K562 (cell line): Measurements from ENCODE around the gene CHAT. TPM values are rescaled to one million over a fixed set of nuclear protein-coding genes. Genes with fewer than 3 reads are reported as not detected.

Experiments used
- ATAC-seq: fragments of 200-7000 bp; cut with Tn5 transposase; 3 replicates; pipeline ENCODE4 v1.9.1; 2020; ENCODE audit warnings: moderate library complexity
- BruUV-seq: library from RNA; stranded (reverse); fragments of 400-500 nt; replicated peaks from 2 replicates; lab custom pipeline; 2021; lab: Mats Ljungman, UMichigan
- CTCF ChIA-PET: fragments of 300-600 bp; formaldehyde crosslinking; extraction: SDS; loops from one replicate; lab custom pipeline; 2021; ENCODE audit warnings: low intra/inter-chr PET ratio; lab: Yijun Ruan, JAX
- POLR2A ChIA-PET: fragments of 300-600, 350-650 bp; sonication (Branson Sonifier 250); formaldehyde crosslinking; extraction: SDS; loops from one replicate; lab custom pipeline; 2021; ENCODE audit warnings: antibody characterized with exemption, inconsistent platforms; lab: Yijun Ruan, JAX
- DNase-seq, 4 experiments: peaks; one replicate each; pipeline versions ENCODE4 v3.0.0 to v3.0.0-alpha.2; 2011 to 2018; ENCODE audit warnings: low spot score in 3 of 4, mixed read lengths in 3 of 4; ENCODE audit errors: extremely low read depth in 1 of 4
- FAIRE-seq: peaks from 2 replicates; lab custom pipeline; 2011; peaks lifted over from hg19 to GRCh38; lab: Jason Lieb, UNC
- H2AFZ ChIP-seq: 2 replicates; pipeline ENCODE4 v1.6.0; 2011; ENCODE audit warnings: low read depth, low read length, control low read depth, inconsistent platforms
- H3K27ac ChIP-seq: fragments of 200-600 bp; 3 replicates; pipeline ENCODE4 v1.8.0; 2011; ENCODE audit warnings: low read depth, mild to moderate bottlenecking, control low read depth, inconsistent platforms, low read length, moderate library complexity, mixed read lengths; ENCODE audit errors: extremely low read depth
- H3K27me3 ChIP-seq, 2 experiments: fragments of 300-600 bp in 1 of 2; 2 replicates in 1 of 2; 3 replicates in 1 of 2; pipeline versions ENCODE4 v1.6.0 to v1.8.0; 2011; ENCODE audit warnings: inconsistent platforms in 2 of 2, low read length in 2 of 2, mild to moderate bottlenecking in 1 of 2, mixed read lengths in 1 of 2, moderate library complexity in 1 of 2; ENCODE audit not compliant: control insufficient read depth in 2 of 2, insufficient read depth in 2 of 2
- H3K36me3 ChIP-seq: fragments of 300-600 bp; 3 replicates; pipeline ENCODE4 v1.8.0; 2011; ENCODE audit warnings: mild to moderate bottlenecking, low read length, inconsistent platforms; ENCODE audit not compliant: control insufficient read depth, insufficient read depth
- H3K4me1 ChIP-seq, 2 experiments: fragments of 200-600 bp in 1 of 2; replicated peaks in 1 of 2; 2 replicates in 1 of 2; 3 replicates in 1 of 2; pipeline versions ENCODE4 v1.5.1 to v1.8.0; 2011; ENCODE audit warnings: inconsistent platforms in 2 of 2, low read length in 2 of 2, mild to moderate bottlenecking in 1 of 2, mixed read lengths in 1 of 2, moderate library complexity in 1 of 2; ENCODE audit not compliant: control insufficient read depth in 2 of 2, insufficient read depth in 2 of 2
- H3K4me2 ChIP-seq: 2 replicates; pipeline ENCODE4 v1.6.1; 2011; ENCODE audit warnings: low read length, control low read depth, inconsistent platforms, mixed read lengths; ENCODE audit not compliant: insufficient read depth
- H3K4me3 ChIP-seq: fragments of 200-600 bp; sonication (generic), shearing (Covaris generic); 2 replicates; pipeline ENCODE4 v1.5.1; 2016; ENCODE audit warnings: control low read depth, inconsistent platforms
- H3K79me2 ChIP-seq: fragments of 200-600 bp; 3 replicates; pipeline ENCODE4 v1.8.0; 2011; ENCODE audit warnings: low read length, inconsistent platforms; ENCODE audit not compliant: control insufficient read depth, insufficient read depth
- H3K9ac ChIP-seq, 2 experiments: 2 replicates each; pipeline versions ENCODE4 v1.6.0 to v1.6.1; 2011; ENCODE audit warnings: low read depth in 2 of 2, low read length in 2 of 2, control low read depth in 1 of 2, inconsistent platforms in 1 of 2, mild to moderate bottlenecking in 1 of 2, mixed read lengths in 1 of 2; ENCODE audit not compliant: insufficient read depth in 1 of 2
- H3K9me1 ChIP-seq: one replicate; pipeline ENCODE4 v1.6.0; 2011; ENCODE audit warnings: inconsistent platforms, mild to moderate bottlenecking, low read length, moderate library complexity; ENCODE audit not compliant: control insufficient read depth, insufficient read depth
- H3K9me3 ChIP-seq: replicated peaks from 2 replicates; pipeline ENCODE4 v1.5.1; 2011; ENCODE audit warnings: low read depth, low read length, inconsistent platforms; ENCODE audit not compliant: control insufficient read depth, insufficient read depth
- H4K20me1 ChIP-seq: replicated peaks from 2 replicates; pipeline ENCODE4 v1.6.1; 2011; ENCODE audit warnings: low read length, inconsistent platforms, mixed read lengths; ENCODE audit not compliant: control insufficient read depth, insufficient read depth
- GATAD2B ChIP-seq: fragments of 450-650 bp; IDR thresholded peaks from 2 replicates; pipeline ENCODE4 v1.6.1; 2017; ENCODE audit warnings: mild to moderate bottlenecking, borderline replicate concordance
- ILF3 ChIP-seq: fragments of 450-650 bp; IDR thresholded peaks from 2 replicates; pipeline ENCODE4 v1.6.1; 2018; ENCODE audit warnings: antibody characterized with exemption, mild to moderate bottlenecking, moderate library complexity, borderline replicate concordance
- MEIS2 ChIP-seq: fragments of 450-650 bp; IDR thresholded peaks from 2 replicates; pipeline ENCODE4 v1.6.1; 2014; ENCODE audit warnings: mild to moderate bottlenecking; ENCODE audit not compliant: partially characterized antibody
- PKNOX1 ChIP-seq: fragments of 450-650 bp; IDR thresholded peaks from 2 replicates; pipeline ENCODE4 v1.6.1; 2016
- SOX6 ChIP-seq: fragments of 450-650 bp; IDR thresholded peaks from 2 replicates; pipeline ENCODE4 v1.6.1; 2014; ENCODE audit warnings: mild to moderate bottlenecking
- ZBED1 ChIP-seq: IDR thresholded peaks from 2 replicates; pipeline ENCODE4 v1.6.1; 2014
- ZBTB8A ChIP-seq: fragments of 450-650 bp; IDR thresholded peaks from 2 replicates; pipeline ENCODE4 v1.6.1; 2018; ENCODE audit warnings: mild to moderate bottlenecking, moderate library complexity; ENCODE audit not compliant: partially characterized antibody
- ZNF512 ChIP-seq: IDR thresholded peaks from 2 replicates; pipeline ENCODE4 v1.6.1; 2016; ENCODE audit warnings: missing genetic modification characterization, missing compliant biosample characterization
- WGBS: fragments of 100-300 bp; shearing (Covaris generic); methylation state at CpG from one replicate; pipeline ENCODE4 v1.1.6; 2016; ENCODE audit warnings: low coverage, mixed read lengths; ENCODE audit not compliant: insufficient coverage; ENCODE audit errors: missing lambda C conversion rate; 5-methylcytosine and 5-hydroxymethylcytosine counted together
- in situ Hi-C: fragments of 300-500 bp; cut with MboI; formaldehyde crosslinking; loops from 4 replicates; pipeline ENCODE4 v1.15.0; 2018; ENCODE audit warnings: inconsistent platforms, mixed read lengths
- intact Hi-C: fragments of 100-400 bp; cut with micrococcal nuclease; formaldehyde crosslinking; loops from 2 replicates; pipeline ENCODE4 v1.14.2; 2022
- polyA plus RNA-seq, 8 experiments: library from polyadenylated mRNA; depleted of rRNA in 4 of 8; stranded (reverse) in 5 of 8; unstranded in 3 of 8; fragments of >200 nt; fragmentation: Nextera tagmentation in 2 of 8; fragmentation: Illumina TruSeq in 1 of 8; extraction: Ambion mirVana in 2 of 8; extraction: Trizol in 1 of 8; gene quantifications; 2 replicates each; pipeline versions ENCODE4 v1.2.1 to v1.2.3, GENCODE V29; 2011 to 2014; ENCODE audit warnings: inconsistent platforms in 1 of 8, missing spikeins in 1 of 8
- total RNA-seq, 7 experiments: library from RNA; depleted of rRNA in 6 of 7; stranded (reverse); fragments of >200 nt in 6 of 7; fragmentation: Illumina TruSeq in 2 of 7; extraction: Trizol in 2 of 7; gene quantifications; 2 replicates each; pipeline versions ENCODE4 v1.2.1 to v1.2.3, GENCODE V29; 2011 to 2021; ENCODE audit warnings: low replicate concordance in 1 of 7

CHAT gene
- total and polyA plus RNA-seq, 9 of the 15 experiments (the other 6 are each of a cell fraction or from before 2014, with no cell fraction given), result not detected

- TF ChIP-seq ZBTB8A, result no peak
- TF ChIP-seq SOX6, result no peak
- TF ChIP-seq, all 486 proteins: peak for 0
Observed at GRCh38 chr10:49668684-49669083, 54.8 kb downstream of the CHAT start (continued).

DNA sequence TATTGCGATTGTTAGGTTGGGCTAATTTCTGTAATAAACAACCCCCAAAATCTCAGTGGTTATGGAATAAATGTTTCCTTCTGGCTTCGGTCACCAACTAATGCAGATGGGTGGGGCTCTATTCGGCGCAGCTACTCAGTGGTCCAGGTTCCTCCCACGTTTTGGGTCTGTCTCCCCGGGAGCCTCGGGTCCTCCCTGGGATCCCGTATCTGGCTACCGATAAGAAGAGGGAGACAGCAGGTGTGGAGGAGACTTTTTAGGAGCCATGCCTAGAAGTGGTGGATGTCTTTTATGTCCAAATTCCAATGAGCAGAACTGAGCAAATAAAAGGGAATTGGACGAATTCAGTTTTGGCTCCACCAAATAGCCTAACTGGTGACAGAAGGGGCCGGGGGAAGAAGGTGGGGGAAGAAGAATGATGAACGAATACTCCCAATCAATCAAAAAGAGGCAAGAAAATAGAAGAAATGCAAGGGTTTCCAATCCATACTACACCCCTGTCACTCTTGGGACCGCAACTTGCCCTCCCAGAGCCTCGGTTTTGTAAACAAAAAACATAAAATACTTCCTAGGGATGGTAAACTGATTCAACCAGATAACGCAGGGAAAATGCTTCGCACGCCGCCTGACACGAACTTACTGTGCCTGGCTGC is 65.1 kb downstream of the CHAT start:
- DNase-seq (peak in 2 of 4 experiments; percentile 9 to 29), ATAC-seq (peak; percentile 10; the same call in 2 of the 3 replicates), FAIRE-seq (no peak)
- H3K36me3 ChIP-seq, result no peaks in the 10 kb centered on the region
- peaks cover 4 to 12% of the 10 kb centered on the region in 2 experiments; a peak in 4 of 5 replicates for H3K4me1 ChIP-seq
- H3K4me3 ChIP-seq, result peak overlapping the region; percentile 24
- in situ Hi-C loops, result no loop called here
- no peak overlapping the region for H3K9ac ChIP-seq
- H3K4me2 ChIP-seq, result peak overlapping the region; percentile 79
- 5% methylated on average over 19 of the region's 19 CpGs for WGBS
- no peaks in the 10 kb centered on the region for H3K9me1 ChIP-seq
- no TSS peak for BruUV-seq
- no peaks in the 10 kb centered on the region for H4K20me1 ChIP-seq
- peak overlapping the region; percentile 89 for H2AFZ ChIP-seq
- intact Hi-C loops, result no loop called here
- H3K27me3 ChIP-seq, result peaks cover 0 to 5% of the 10 kb centered on the region in 2 experiments; a peak in 1 of 5 replicates
- H3K9me3 ChIP-seq, result no peaks in the 10 kb centered on the region
- ChIA-PET POLR2A (no interaction called here), CTCF (no interaction called here)
- H3K27ac ChIP-seq, result no peak overlapping the region
- H3K79me2 ChIP-seq, result no peaks in the 10 kb centered on the region
- TF ChIP-seq MEIS2, result peak; percentile 49
- peak; percentile 56 for TF ChIP-seq ZNF512
- no peak for TF ChIP-seq ILF3
- TF ChIP-seq ZBED1, result no peak
- no peak for TF ChIP-seq GATAD2B
- TF ChIP-seq PKNOX1, result peak; percentile 72
